Coronary artery (tissue), 2 donors: ENCODE data around the gene QSER1.
A peak's percentile ranks its signal among the peaks of the same experiment; 100 is the strongest.

Experiments
- DNase-seq: peaks from one replicate; pipeline ENCODE4 v3.0.0-alpha.2; 2017; ENCODE audit warnings: low spot score
- H3K27ac ChIP-seq, 2 donors: fragments of 200-600 bp; sonication (generic); one replicate each; pipeline ENCODE4 v1.5.1; 2016 to 2019
- H3K4me3 ChIP-seq: fragments of 200-600 bp; sonication (generic); 2 replicates; pipeline ENCODE4 v1.5.1; 2016; ENCODE audit warnings: mild to moderate bottlenecking, moderate library complexity
- TF ChIP-seq, protein P1 (sequence below): fragments of 200-600 bp; sonication (generic); IDR thresholded peaks from one replicate; pipeline ENCODE4 v1.5.1; 2019; ENCODE audit warnings: antibody characterized with exemption

Gene QSER1

GRCh38 chr11:33013755-33014154, 121.1 kb downstream of the QSER1 start:
- Histone ChIP-seq H3K4me3 (no peak overlapping the region), H3K27ac (no peak overlapping the region)
- no peak for DNase-seq
- TF ChIP-seq, protein P1, sequence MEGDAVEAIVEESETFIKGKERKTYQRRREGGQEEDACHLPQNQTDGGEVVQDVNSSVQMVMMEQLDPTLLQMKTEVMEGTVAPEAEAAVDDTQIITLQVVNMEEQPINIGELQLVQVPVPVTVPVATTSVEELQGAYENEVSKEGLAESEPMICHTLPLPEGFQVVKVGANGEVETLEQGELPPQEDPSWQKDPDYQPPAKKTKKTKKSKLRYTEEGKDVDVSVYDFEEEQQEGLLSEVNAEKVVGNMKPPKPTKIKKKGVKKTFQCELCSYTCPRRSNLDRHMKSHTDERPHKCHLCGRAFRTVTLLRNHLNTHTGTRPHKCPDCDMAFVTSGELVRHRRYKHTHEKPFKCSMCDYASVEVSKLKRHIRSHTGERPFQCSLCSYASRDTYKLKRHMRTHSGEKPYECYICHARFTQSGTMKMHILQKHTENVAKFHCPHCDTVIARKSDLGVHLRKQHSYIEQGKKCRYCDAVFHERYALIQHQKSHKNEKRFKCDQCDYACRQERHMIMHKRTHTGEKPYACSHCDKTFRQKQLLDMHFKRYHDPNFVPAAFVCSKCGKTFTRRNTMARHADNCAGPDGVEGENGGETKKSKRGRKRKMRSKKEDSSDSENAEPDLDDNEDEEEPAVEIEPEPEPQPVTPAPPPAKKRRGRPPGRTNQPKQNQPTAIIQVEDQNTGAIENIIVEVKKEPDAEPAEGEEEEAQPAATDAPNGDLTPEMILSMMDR, result no peak

GRCh38 chr11:33015621-33016551, 123.3 kb downstream of the QSER1 start, which contains the start of gene DEPDC7:
Gene DEPDC7 (plus strand): TSS chr11:33015878. CDS start chr11:33015956, 78 bp downstream.
- H3K27ac ChIP-seq, result peak within 1 kb of the TSS in 1 of 2 donors; percentile 43
- H3K4me3 ChIP-seq, result peak within 1 kb of the TSS; percentile 84
- DNase-seq, result peak; percentile 78
- TF ChIP-seq, protein P1, result no peak

- TF ChIP-seq, protein P1, result no peak
- DNase-seq, result no peak
- H3K27ac ChIP-seq, result no peak overlapping the region
- peak overlapping the region; percentile 84 for H3K4me3 ChIP-seq
These were observed 124.0 kb downstream of the QSER1 start for GRCh38 chr11:33016654-33017053.

DNA sequence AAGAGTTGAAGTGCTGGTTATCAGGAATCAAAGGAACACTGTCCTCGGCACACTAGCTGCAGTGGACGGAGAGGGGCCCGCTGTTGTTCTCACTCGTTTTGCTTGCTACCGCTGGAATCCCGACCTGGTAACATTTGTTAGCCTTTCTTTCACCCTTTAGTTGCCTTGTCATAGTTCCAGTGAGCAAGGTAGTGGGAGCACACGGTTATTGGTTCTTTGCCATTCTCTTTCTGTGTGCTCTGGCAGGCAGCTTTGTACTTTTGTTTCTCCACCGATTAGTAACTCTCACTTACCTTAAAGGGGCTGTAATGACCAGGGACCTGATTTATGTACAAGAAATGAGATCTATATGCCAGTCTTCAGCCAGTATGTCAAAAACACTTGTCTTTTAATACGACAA, 124.9 kb downstream of the QSER1 start:
- TF ChIP-seq, protein P1, result no peak
- DNase-seq, result no peak
- no peak overlapping the region for H3K4me3 ChIP-seq
- no peak overlapping the region for H3K27ac ChIP-seq

DNA sequence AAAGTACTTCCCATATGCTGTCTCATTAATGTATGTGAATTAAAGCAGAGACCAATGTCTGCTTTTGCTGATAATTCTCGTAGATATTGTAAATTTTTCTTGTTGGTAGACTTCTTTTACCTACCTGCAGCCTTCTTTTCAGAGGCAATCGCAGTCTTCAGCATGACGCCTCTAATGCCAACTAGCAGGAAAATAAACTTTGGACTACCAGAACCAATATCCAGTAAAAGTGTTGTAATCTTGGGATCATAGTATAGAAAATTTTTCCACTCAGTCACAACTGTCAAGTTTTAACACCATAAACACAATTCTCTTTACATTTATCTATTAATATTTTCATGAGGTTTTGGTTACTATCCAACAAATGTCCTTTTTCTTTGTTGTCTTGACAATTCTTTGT, 125.4 kb downstream of the QSER1 start:
- no peak for DNase-seq
- no peak overlapping the region for H3K4me3 ChIP-seq
- TF ChIP-seq, protein P1, result no peak
- H3K27ac ChIP-seq, result no peak overlapping the region

- TF ChIP-seq, protein P1, result no peak
- DNase-seq, result no peak
- Histone ChIP-seq H3K27ac (no peak overlapping the region), H3K4me3 (no peak overlapping the region)
These were observed 126.2 kb downstream of the QSER1 start for GRCh38 chr11:33018840-33019239.

GRCh38 chr11:33021501-33021900, 128.9 kb downstream of the QSER1 start:
- no peak for DNase-seq
- H3K27ac ChIP-seq, result no peak overlapping the region
- TF ChIP-seq, protein P1, result no peak
- no peak overlapping the region for H3K4me3 ChIP-seq
